Activated CD4-positive, CD25-positive, alpha-beta regulatory T cell treated with anti-CD3 and anti-CD28 coated beads, Interleukin-2, amount 50 U/mL, for 16 hours (primary cell): ENCODE data around the gene CRTC3.
A peak's percentile ranks its signal among the peaks of the same experiment; 100 is the strongest.
"Not testable (repeated sequence)": the region's sequence is repeated elsewhere in the genome, so short reads cannot be mapped to it uniquely, and the experiment has no call there.

Experiments
- DNase-seq: peaks from one replicate; pipeline ENCODE4 v3.0.0-alpha.2; 2020; ENCODE audit warnings: low read depth, low spot score

Gene CRTC3

GRCh38 chr15:90648137-90649070 lies 118.7 kb downstream of the CRTC3 start:
- peak; percentile 47 for DNase-seq

GRCh38 chr15:90650117-90650955 lies 120.6 kb downstream of the CRTC3 start:
- no peak for DNase-seq

GRCh38 chr15:90650956-90651689 lies 121.4 kb downstream of the CRTC3 start:
- DNase-seq, result no peak

- DNase-seq, result no peak
Observed at GRCh38 chr15:90654233-90655136, 124.8 kb downstream of the CRTC3 start.

GRCh38 chr15:90657520-90658172 lies 127.9 kb downstream of the CRTC3 start:
- peak; percentile 51 for DNase-seq

- no peak for DNase-seq
Observed at GRCh38 chr15:90659481-90659880, 129.8 kb downstream of the CRTC3 start.

- peak; percentile 28 for DNase-seq
Observed at GRCh38 chr15:90660195-90660998, 130.7 kb downstream of the CRTC3 start.

- not testable (repeated sequence) for DNase-seq
Observed at GRCh38 chr15:90660999-90661330, 131.2 kb downstream of the CRTC3 start.

GRCh38 chr15:90664081-90664461 lies 134.3 kb downstream of the CRTC3 start:
- not testable (repeated sequence) for DNase-seq

GRCh38 chr15:90664650-90665287 lies 135.0 kb downstream of the CRTC3 start:
- DNase-seq, result no peak

- DNase-seq, result no peak
Observed at GRCh38 chr15:90665288-90666134, 135.8 kb downstream of the CRTC3 start.

GRCh38 chr15:90666135-90666909 lies 136.6 kb downstream of the CRTC3 start:
- no peak for DNase-seq

- no peak for DNase-seq
Observed at GRCh38 chr15:90667073-90667754, 137.5 kb downstream of the CRTC3 start.

- DNase-seq, result not testable (repeated sequence)
Observed at GRCh38 chr15:90667755-90668345, 138.1 kb downstream of the CRTC3 start.

GRCh38 chr15:90670631-90671030 lies 140.9 kb downstream of the CRTC3 start:
- DNase-seq, result not testable (repeated sequence)

GRCh38 chr15:90671216-90671615 lies 141.5 kb downstream of the CRTC3 start:
- no peak for DNase-seq
